GM18499 (cell line): ENCODE measurements around the gene ATXN10.
"Not testable (repeated sequence)": the region's sequence is repeated elsewhere in the genome, so short reads cannot be mapped to it uniquely, and the experiment has no call there.

Source experiments
- ATAC-seq: cut with Tn5 transposase; IDR thresholded peaks from one replicate; pipeline ENCODE4 v1.9.1; 2021; ENCODE audit warnings: moderate number of reproducible peaks; ENCODE audit not compliant: insufficient read depth, unreplicated experiment

ATXN10 gene

DNA sequence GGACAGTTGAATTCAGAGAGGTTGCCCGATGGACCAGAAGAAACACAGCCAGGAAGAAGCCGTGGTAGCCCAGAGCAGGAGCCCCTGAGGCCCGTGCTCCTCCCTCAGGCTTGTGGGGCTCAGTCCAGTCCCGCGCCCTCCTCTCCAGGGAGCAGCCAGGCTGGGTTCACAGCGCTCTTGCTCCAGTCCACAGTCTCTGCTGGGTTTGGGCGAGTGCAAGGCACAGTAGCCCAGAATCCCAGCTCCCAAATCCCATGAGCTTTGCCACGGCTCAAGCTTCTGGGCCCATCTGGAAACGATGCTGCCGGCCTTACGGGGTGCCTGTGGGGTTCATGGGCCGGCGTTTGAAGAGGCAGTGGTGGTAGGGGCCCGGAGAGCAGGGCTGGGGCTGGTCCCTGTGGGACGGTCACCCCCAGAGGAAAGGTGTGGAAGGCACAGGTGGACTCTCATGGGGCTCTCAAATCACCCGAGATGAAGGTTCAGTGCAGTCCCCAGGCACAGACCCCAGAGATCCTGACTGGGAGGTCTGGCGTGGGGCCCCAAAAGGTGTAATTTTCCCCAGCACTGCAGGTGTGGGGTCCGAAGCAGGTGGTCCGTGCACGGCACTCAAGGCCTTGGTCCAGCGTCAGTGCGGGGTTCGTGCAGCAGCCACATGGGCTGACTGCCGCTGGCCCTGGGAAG, 30.6 kb upstream of the ATXN10 start:
- ATAC-seq = no peak

DNA sequence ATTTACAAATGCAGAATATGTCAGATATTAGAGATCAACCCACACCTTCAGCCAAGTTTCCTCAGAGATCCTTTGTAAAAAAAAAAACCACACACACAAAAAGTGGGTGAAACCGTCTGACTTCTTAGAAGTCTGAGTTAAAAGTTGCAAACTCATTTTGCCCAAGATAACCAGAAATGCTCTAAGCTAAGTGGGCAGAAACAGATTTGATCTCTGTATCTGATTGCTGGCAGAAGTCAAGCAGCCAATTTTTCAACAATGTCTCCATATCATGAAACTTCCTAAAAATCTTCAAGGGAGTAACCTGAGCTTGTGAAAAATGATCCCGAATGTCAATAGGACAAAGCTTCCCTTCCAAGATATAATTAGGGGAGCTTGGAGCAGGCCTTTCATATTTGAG, 28.6 kb upstream of the ATXN10 start:
- ATAC-seq = no peak

DNA sequence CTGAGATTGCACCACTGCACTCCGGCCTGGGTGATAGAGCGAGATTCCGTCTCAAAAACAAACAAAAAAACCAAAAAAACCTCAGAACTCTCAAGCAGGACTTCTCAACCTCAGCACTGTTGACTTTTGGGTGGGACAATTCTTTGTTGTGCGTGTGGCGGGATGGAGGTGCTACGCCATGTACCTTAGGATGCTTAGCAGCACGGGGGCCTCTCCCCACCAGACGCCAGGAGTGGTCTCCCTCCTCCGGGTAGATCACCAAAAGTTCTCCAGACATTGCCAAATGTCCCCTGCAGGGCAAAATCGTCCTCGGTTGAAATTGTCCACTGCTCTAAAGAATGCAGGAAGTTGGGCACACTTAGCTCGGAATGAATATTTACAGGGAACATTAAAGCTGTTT, 26.9 kb upstream of the ATXN10 start:
- ATAC-seq = no peak

DNA sequence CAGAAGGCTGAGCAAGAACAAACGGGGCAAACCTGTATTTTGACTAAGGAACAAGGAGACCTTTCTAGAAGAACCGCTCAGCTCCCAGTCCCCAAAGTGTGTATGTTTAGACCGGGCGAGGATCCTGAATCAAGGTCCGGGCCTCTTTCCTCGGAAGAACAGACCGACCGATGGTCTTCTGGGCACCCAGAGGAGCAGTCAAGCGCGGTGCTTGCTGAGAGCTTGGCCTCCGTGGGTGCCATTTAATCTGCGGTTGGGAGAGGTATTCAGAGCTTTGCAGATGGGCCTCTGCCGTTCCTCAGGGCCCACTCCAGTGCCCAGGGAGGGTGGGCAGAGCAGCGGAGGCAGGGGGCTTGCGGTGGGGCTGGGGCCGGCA, 26.5 kb upstream of the ATXN10 start:
- ATAC-seq = no peak

DNA sequence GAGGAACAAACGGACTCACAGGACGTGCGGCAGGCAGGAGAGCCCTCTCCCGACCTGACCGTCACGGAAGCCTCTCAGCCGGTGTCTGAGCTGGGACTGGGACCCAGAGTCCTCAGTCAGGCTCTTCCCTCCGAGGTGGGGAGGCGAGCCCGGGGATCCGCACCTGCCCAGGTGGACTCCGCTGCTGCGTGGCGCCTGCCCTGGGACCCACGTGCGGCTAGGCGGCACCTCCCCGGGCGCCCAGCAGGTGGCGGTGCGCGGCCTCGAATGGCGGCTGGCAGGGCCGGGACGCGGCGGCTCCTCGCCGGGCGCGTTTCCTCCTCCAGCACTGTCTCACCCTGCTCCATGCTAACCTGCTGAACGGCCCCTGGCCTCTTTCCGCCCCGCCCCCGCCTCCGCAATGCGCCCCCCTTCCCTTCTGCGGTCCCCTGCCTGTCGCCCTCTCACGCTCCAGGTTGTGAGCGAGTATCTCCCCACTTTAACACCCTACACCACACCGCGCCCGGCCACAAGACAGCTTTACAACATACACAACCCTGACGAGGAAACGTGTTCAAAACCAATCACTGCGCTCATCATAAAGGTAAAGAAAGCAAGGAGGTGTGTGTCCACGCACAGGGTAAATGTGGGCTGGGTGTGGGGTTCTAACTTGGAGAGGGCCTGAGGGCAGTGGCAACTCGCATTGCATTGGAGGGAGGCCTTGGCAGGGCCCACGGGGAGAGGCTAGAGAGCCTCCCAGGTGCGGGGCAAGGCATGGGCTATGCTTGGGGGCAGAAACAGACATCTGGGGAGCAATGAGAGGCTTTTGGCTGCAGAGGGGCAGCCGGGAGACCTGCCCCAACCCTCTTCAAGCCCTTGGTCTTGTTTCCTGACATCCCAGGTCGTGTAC, 25.9 kb upstream of the ATXN10 start:
- ATAC-seq = no peak

DNA sequence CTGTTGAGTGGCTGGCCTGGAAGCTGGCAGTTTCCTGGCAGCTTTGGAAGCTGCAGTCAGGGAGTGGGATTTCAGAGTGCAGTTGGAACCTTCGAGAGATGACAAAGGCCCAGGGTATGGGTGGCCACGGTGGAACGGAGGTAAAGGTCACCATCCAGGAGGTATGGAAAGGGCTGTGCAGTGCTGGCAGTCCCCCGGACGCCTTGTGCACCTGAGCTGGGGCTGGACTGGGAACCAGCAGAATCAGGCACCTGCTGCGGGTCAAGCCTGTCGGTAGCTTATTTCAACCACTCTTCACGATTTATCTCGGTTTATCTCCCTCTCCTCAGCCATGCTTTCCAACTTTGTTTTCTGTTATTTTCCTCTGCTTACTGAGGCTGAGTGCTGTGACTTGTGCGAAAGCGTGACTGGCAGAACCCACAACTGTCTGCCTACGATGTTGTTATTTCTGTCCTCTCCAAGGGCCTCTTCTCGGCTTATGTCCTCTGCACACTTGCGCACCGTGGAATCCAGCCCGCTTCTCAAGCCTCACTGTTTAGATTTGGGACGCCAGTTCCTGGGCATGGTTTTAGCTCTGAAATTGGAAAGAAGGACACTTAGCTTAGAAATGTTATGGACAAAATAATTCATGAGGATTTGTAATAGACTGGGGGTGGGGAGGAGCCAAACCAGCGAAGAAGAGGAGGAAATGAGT, 24.0 kb upstream of the ATXN10 start:
- ATAC-seq = no peak

DNA sequence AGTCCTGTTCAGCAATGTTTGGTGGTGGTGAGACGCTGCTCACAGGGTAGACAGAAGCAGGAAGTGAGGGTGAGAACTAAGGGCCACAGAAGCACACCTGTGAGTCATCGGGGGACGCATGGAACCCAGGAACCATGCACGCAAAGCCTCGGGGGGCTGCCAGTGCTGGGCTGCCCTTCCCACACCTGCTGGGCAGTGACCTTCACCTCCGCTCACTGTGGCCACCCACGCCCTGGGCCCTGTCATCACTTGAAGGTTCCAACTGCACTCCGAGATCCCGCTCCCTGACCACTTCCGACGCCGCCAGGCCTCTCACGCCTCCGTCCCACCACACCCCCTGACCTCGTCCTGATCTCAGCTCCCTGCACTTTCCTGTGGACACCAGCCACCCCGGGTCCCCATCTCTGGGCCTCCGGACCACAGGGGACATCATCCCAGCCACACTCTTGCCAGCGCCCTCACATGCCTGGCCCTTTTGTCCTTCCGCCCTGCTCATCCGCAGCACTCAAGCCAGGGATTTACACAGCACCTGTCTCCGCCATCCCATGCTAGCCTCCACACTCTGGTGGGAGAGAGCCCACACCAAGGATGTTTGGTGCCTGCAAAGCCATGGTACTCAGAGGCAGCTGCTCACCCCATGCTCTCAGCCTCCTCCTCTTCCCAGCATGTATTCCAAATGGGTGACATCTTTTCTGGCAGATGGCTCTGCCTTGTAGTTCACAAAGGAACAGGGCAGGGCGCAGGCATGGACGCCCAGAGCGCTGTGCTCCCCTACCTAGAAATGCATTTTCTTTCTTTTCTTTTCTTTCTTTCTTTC, 23.1 kb upstream of the ATXN10 start:
- no peak for ATAC-seq

DNA sequence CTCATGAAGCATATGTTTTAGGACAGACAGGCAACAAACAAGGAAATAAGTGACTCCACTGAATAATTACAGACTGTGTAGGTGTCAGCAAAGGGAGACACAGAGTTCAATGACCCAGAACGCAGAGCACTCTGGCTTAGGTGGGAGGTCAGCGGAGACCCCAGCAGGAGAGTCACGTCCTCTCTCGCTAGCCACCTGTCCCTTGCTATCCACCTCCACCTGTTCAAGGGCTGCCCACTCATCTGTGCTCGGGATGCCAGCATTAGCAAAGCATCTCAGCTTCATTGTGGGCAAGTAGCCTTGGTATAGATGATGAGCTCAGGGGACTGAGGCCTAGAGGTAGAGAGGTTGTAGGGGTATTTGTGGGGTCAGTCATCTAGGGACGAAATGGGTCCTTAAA, 21.8 kb upstream of the ATXN10 start:
- no peak for ATAC-seq

DNA sequence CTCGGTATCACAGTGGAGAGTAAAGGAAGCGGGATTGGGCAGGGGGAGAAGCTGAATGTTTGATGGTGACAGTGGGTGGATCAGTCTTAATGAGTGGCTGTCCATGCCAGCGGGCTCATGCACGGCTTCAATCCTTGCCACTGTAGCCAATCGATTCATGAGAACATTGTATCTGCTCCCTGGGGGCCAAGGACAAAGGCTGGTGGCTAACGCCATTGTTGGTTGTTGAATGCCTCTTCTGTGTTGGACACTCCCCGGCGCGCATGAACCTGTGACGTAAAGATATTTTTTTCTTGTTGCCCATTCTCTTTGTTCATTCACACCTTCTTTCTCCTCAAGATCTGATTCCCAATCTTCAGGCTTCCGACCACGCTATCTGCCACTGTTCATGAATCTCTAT, 20.9 kb upstream of the ATXN10 start:
- ATAC-seq = no peak

DNA sequence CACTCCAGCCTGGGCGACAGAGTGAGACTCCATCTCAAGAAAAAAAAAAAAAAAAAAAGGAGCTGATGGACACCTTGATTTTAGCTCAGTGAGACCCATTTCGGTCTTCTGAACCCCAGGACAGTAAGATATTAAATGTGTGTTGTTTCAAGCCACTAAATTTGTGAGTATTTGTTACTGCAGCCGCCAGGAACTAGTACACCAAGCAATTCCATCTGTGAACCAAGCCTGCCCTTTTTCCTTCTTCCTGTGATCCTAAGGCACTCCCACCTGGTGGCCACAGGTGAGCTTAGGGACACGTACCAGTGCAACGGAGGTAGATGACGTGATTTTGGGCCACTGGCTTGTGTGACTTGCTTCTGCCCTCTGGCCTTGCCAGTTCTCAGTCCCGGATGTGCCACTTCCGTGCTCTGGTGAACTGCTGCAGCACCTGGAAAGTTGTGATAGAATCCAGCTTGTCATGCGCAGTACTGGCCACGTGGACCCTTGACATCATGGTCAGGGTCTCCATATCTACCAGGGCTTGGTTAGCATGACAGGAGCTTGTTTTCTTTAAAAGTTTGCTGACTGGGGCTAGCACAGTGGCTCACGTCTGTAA, 19.6 kb upstream of the ATXN10 start:
- ATAC-seq = no peak

DNA sequence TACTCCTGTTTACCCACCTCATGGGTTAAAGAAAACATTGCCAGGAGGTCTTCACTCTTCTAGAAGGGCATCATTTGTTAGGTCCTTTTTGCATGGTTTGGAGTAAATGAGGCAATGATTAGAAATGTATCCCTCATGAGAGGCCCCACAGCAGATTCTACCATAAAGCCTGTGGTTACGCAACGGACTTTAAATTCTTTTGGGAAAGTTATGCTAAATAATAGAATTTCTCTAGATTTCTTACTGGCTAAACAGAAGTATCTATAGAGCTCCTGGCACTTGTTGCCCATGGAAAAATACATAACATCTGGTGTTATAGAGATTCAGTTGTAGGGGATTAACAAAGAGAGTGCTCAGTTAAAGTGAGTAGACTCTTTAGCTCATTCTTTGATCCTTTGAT, 15.1 kb upstream of the ATXN10 start:
- ATAC-seq = no peak

DNA sequence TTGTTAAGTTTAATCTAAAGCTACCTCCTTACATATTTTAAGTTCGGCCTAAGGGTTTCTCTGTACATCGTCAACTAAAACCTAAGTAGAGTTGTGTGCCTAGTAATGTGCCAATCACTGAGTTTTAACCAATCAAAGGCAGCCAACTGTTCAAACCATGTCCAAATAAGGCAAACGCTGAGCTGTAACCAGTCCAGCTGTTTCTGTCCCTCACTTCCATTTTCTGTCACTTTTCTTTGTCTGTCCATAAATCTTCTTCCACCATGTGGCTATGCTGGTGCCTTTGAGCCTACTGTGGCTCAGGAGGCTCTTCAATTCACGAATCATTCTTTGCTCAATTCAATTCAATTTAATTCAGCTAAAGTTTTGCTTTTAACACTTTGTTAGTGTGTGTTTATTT, 13.9 kb upstream of the ATXN10 start:
- no peak for ATAC-seq

DNA sequence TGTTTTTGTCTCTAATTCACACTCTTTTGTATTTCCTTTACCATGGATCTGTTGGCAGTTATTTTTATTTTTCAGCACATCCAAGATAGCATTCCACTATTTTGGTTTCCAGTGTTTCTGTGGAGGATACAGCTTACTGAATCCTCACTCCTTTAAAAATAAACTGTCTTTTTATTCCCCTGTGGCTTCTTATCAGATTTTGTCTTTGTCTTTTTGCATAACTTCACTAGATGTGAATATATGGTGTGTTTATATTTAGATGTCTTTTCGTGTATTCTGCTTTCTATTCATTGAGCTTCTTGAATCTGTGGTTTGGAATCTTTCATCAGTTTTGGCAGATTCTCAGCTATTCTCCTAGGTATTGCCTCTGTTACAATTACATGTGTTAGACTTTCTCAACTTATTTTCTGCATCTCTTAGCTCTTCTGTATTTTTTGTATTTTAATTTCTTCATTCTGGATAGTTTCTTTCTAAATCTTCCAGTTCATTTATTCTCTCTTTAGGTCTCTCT, 7.4 kb upstream of the ATXN10 start:
- ATAC-seq = no peak

DNA sequence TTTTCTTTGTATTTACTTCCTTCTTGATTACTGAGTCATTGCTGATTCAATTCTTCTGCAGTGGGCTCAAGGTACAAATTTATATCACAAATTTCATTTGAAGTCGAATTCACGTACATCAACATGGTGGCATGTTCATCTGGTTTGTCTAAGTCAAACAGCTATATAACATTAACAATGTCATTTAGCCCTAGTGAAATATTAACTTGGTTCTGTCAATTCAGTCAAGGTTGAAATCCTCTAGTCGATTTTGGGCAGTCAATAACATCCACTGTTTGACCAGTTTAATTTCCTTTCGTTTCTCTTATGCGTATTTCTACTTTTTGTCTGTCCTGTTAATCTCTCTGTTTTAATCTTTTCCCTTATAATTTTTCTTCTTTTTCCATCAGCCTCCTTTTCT, 4.1 kb upstream of the ATXN10 start:
- no peak for ATAC-seq

DNA sequence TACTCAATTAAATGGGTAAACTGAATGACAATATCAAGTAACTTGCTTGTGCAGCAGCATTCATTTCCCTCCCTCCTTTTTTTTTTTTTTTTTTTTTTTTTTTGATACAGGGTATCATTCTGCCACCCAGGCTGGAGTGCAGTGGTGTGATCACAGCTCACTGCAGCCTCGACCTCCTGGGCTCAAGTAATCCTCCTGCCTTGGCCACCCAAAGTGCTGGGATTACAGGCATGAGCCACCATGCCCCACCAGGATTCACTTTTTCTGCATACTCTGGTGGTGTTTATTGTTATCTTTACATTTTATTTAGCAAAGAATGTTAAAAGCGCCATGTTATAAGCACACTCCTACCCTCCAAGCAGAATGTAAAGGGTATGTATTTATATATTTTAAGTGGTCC, 1.3 kb upstream of the ATXN10 start:
- ATAC-seq = not testable (repeated sequence)

DNA sequence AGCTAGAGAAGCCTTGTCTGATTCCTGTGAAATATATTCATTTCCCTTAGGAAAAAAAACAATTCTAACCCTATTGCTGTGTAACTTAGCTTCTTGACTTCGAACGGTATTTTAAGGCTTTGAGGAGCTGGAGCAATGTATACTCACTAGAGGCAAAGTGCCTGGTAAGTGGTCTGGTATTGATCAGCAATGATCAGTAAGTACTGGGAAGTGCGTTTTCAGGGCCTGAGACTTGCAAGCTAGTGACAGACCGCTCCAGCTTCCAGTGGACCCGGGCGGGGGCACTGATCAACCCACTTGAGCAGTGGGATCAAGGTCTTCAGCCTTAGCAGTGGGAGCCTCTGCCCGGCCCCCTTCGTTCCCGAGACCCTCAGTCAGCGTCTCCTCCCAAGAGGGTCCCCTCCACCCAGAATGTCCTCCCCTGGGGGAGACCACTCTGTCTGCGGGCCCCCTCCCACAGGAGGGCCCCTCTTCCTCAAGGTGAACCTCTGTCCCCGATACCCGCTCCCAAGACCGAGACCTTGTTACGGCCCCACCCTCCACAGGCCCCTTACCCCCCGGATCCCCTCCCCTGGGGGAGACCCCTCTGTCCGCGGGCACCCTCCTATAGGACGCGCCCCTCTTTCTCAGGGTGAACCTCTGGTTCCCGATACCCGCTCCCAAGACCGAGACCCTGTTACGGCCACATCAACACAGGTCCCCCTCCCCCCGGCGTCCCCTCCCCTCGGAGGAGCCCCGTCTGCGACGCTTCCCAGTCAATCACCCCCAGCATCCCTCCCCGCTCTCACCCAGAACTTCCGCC, 452 bp upstream of the ATXN10 start:
- no peak for ATAC-seq

DNA sequence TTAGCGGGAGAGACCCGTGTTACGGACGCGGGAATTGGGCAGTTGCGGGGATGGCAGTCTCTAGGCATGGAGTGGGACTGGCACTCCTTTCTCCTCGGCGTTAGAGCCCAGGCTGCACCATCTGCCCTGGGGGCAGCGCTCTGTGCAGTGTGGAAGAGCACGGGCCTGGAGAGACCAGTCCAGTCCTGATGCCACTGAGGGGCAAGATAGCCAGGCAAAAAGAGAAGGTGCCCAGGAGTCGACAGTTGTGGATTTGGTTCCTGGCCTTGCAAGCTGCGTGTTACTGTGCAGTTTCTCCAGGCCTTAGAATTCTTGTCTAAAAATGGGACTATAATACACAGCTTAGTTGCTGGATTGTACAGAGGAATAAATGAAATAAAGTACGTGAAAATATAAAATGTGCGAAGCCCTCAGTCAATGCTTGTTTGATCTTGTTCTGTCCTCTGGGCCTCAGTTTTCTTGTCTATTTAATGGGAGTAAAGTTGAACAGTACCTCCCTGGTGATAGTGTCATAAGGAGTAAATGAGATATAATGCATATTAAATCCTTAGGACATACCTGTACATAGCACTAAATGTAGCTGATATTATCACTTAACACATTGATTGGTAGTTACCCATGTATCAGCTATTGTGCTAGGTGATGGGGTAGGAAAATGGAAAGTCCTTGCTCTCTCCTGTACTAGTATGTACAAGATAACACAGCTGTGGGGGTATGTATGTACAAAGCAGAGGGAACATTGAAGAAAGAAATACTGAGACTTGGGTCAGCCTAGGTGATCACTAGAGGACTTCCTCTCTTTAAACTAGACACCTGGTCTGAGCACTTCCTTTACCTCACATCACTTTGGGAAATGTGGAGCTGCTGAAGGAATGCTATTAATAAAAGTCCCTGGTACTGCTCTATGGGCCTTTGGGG, 1.2 kb downstream of the ATXN10 start:
- no peak for ATAC-seq
